ENCODE measurements around the gene SKAP2. TPM values are rescaled to one million over a fixed set of nuclear protein-coding genes. Genes with fewer than 3 reads are reported as not detected.

The SKAP2 gene
- total and polyA plus RNA-seq, 2 of the 13 experiments (the other 11 are each of a cell fraction or from before 2014, with no cell fraction given): 3.6 to 12.9 TPM

DNA sequence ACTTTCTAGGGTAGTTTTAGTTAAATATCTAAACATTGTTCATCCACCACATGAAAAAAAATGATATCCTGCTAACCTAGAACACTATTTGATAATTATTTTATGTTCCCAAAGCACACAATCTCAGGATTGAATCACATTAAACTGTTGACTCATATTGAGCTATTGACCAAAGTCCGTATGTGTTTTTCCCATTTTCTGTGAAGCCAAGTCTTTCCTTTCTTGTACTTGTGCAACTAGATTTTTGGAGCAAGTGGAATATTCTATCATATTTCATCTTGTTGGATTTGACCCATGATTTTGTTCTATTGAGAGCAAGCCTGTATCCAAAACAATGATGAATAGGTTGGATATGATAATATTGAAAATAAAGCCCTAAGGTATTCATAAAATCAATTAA is 164.6 kb downstream of the SKAP2 start:
- in situ Hi-C loops (cut with HindIII; ENCODE audit: extremely low pct_ligation_motif_present, low pct_unique_long_range_greater_than_20kb) (no loop called here), intact Hi-C loops (cut with micrococcal nuclease; ENCODE audit: unreplicated experiment) (no loop called here)
- ChIA-PET POLR2A (interaction anchor here (1.6 to 2.4 kb wide), 4 partner anchors 10 to 432 kb away, joined by 4 to 13 read pairs (median 10); partner anchors contain the start of gene HOXA4), CTCF (ENCODE audit: low intra/inter-chr PET ratio, low total read pairs) (no interaction called here)
- DNase-seq (ENCODE audit: low spot score) (peak; percentile 75), ATAC-seq (no peak), FAIRE-seq (no peak)
- no peaks in the 10 kb centered on the region for H3K9me3 ChIP-seq (ENCODE audit: low read length)
- no peak overlapping the region for H2AFZ ChIP-seq (ENCODE audit: low read length)
- peak overlapping the region; percentile 8 for H3K4me2 ChIP-seq (ENCODE audit: low read depth, low read length)
- WGBS (ENCODE audit: low lambda C conversion rate): 40% methylated on average over 1 of the region's 1 CpG
- no peaks in the 10 kb centered on the region for H3K79me2 ChIP-seq (ENCODE audit: insufficient read depth, low read length)
- H3K4me1 ChIP-seq (ENCODE audit: insufficient read depth, low read length): peaks cover 33% of the 10 kb centered on the region
- H3K4me3 ChIP-seq (replicated peaks in 1 of 3; ENCODE audit: insufficient read depth in 1 of 3, low read depth in 2 of 3, low read length in 3 of 3): no peak overlapping the region
- no TSS peak for BruUV-seq (replicated peaks)
- H3K36me3 ChIP-seq (replicated peaks in 1 of 2; ENCODE audit: control insufficient read depth in 1 of 2, insufficient read depth in 2 of 2, low read length in 2 of 2): no peaks in the 10 kb centered on the region
- H3K27me3 ChIP-seq (ENCODE audit: control insufficient read depth in 1 of 2, insufficient read depth in 2 of 2, low read length in 2 of 2): no peaks in the 10 kb centered on the region
- no peak overlapping the region for H3K9ac ChIP-seq (ENCODE audit: insufficient read depth, low read depth, low read length)
- no peak overlapping the region for H3K27ac ChIP-seq (ENCODE audit: extremely low read length, insufficient read depth, low read length)
- no peaks in the 10 kb centered on the region for H4K20me1 ChIP-seq (ENCODE audit: insufficient read depth, low read length)
- TF ChIP-seq MBD4 (IDR thresholded peaks at IDR 0.05; ENCODE audit: borderline replicate concordance, low read length) (no peak), HNF4G (IDR thresholded peaks at IDR 0.05; ENCODE audit: borderline replicate concordance, low read depth, low read length) (0 out of 2 replicates have a peak, but pooled peaks have one; percentile 13), HNF4G (CRISPR knock-in tag; IDR thresholded peaks at IDR 0.05; ENCODE audit: borderline replicate concordance, low read depth) (no peak), E2F1 (CRISPR knock-in tag; IDR thresholded peaks at IDR 0.05) (no peak), SP4 (CRISPR knock-in tag; IDR thresholded peaks at IDR 0.05) (no peak), ZNF615 (CRISPR knock-in tag; IDR thresholded peaks at IDR 0.05; ENCODE audit: borderline replicate concordance) (no peak), MAFF (IDR thresholded peaks at IDR 0.05; ENCODE audit: low read depth, low read length) (no peak), TCF7 (IDR thresholded peaks at IDR 0.05; ENCODE audit: low read depth) (no peak), ZNF709 (CRISPR knock-in tag; IDR thresholded peaks at IDR 0.05) (no peak), HOXA7 (CRISPR knock-in tag; IDR thresholded peaks at IDR 0.05) (no peak), MEF2D (CRISPR knock-in tag; IDR thresholded peaks at IDR 0.05) (no peak), ZNF136 (CRISPR knock-in tag; IDR thresholded peaks at IDR 0.05; ENCODE audit: low read depth) (no peak), ZNF644 (CRISPR knock-in tag; IDR thresholded peaks at IDR 0.05; ENCODE audit: low read depth) (0 out of 2 replicates have a peak, but pooled peaks have one; percentile 55), ZNF326 (CRISPR knock-in tag; IDR thresholded peaks at IDR 0.05; ENCODE audit: borderline replicate concordance) (no peak), MBNL3 (CRISPR knock-in tag; conservative IDR thresholded peaks at IDR 0.05) (no peak), GATAD2A (CRISPR knock-in tag; IDR thresholded peaks at IDR 0.05) (peak; percentile 30), ARNT2 (CRISPR knock-in tag; IDR thresholded peaks at IDR 0.05; ENCODE audit: low read depth) (no peak), ARHGAP35 (CRISPR knock-in tag; IDR thresholded peaks at IDR 0.05; ENCODE audit: borderline replicate concordance) (no peak), SATB2 (CRISPR knock-in tag; IDR thresholded peaks at IDR 0.05) (no peak)
- TF ChIP-seq, protein P1, sequence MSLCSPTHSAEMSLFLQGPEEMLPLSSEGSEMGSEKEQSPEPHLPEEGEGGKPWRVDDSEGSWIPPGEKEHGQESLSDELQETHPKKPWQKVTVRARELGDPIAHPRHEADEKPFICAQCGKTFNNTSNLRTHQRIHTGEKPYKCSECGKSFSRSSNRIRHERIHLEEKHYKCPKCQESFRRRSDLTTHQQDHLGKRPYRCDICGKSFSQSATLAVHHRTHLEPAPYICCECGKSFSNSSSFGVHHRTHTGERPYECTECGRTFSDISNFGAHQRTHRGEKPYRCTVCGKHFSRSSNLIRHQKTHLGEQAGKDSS (CRISPR knock-in tag; IDR thresholded peaks at IDR 0.05; ENCODE audit: borderline replicate concordance, low read depth): no peak
- TF ChIP-seq, protein P2, sequence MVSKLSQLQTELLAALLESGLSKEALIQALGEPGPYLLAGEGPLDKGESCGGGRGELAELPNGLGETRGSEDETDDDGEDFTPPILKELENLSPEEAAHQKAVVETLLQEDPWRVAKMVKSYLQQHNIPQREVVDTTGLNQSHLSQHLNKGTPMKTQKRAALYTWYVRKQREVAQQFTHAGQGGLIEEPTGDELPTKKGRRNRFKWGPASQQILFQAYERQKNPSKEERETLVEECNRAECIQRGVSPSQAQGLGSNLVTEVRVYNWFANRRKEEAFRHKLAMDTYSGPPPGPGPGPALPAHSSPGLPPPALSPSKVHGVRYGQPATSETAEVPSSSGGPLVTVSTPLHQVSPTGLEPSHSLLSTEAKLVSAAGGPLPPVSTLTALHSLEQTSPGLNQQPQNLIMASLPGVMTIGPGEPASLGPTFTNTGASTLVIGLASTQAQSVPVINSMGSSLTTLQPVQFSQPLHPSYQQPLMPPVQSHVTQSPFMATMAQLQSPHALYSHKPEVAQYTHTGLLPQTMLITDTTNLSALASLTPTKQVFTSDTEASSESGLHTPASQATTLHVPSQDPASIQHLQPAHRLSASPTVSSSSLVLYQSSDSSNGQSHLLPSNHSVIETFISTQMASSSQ (IDR thresholded peaks at IDR 0.05; ENCODE audit: low read depth): no peak
- TF ChIP-seq, protein P2 (CRISPR knock-in tag; IDR thresholded peaks at IDR 0.05; ENCODE audit: borderline replicate concordance): no peak
